Measurements from ENCODE around the gene GABBR2.

DNA sequence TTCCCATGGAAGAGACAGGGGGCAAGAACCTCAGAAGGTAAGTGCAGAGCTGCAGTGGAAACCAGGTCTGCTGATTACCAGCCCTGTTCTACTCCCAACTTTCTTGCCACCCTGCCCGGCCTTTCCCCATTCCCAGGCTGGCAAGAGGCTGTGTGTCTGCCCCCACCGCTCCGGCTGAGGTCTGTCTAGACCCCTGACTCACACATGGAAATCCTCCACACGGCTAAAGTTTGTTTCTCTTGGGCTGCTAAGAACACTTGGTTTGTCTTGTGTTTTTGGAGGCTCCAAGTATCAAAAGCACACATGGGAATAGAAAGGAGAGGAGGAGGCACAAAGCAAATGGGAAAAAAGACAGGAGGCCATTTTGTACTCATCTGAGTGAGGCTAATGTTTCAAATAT, 168.3 kb downstream of the GABBR2 start:
- TF ChIP-seq, protein P1, sequence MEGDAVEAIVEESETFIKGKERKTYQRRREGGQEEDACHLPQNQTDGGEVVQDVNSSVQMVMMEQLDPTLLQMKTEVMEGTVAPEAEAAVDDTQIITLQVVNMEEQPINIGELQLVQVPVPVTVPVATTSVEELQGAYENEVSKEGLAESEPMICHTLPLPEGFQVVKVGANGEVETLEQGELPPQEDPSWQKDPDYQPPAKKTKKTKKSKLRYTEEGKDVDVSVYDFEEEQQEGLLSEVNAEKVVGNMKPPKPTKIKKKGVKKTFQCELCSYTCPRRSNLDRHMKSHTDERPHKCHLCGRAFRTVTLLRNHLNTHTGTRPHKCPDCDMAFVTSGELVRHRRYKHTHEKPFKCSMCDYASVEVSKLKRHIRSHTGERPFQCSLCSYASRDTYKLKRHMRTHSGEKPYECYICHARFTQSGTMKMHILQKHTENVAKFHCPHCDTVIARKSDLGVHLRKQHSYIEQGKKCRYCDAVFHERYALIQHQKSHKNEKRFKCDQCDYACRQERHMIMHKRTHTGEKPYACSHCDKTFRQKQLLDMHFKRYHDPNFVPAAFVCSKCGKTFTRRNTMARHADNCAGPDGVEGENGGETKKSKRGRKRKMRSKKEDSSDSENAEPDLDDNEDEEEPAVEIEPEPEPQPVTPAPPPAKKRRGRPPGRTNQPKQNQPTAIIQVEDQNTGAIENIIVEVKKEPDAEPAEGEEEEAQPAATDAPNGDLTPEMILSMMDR (conservative IDR thresholded peaks at IDR 0.05; ENCODE audit: low read depth, low read length), result no peak
- no peak for TF ChIP-seq EZH2 (IDR thresholded peaks at IDR 0.05; ENCODE audit: borderline replicate concordance, low read depth, low read length, poor library complexity, severe bottlenecking)

Measured in A673 (cell line).